GM06990 (cell line): ENCODE data around the gene CSRP1.

ENCODE experiments used
- DNase-seq: peaks from one replicate; pipeline ENCODE4 v3.0.0-alpha.2; 2011; ENCODE audit not compliant: insufficient read length; ENCODE audit errors: extremely low read depth
- H3K27me3 ChIP-seq: replicated peaks from 2 replicates; pipeline ENCODE4 v1.6.0; 2011; ENCODE audit warnings: low read length; ENCODE audit not compliant: control insufficient read depth, insufficient read depth
- H3K36me3 ChIP-seq: 2 replicates; pipeline ENCODE4 v1.5.1; 2011; ENCODE audit warnings: low read length; ENCODE audit not compliant: control insufficient read depth, insufficient read depth
- H3K4me3 ChIP-seq: replicated peaks from 2 replicates; pipeline ENCODE4 v1.5.1; 2011; ENCODE audit warnings: low read depth, mild to moderate bottlenecking, control low read depth, low read length
- TF ChIP-seq, protein P1 (sequence below): IDR thresholded peaks from 2 replicates; pipeline ENCODE4 v1.5.1; 2011; ENCODE audit warnings: low read length, control low read depth, mild to moderate bottlenecking, inconsistent platforms; ENCODE audit not compliant: insufficient read depth, poor library complexity, severe bottlenecking

CSRP1 gene

DNA sequence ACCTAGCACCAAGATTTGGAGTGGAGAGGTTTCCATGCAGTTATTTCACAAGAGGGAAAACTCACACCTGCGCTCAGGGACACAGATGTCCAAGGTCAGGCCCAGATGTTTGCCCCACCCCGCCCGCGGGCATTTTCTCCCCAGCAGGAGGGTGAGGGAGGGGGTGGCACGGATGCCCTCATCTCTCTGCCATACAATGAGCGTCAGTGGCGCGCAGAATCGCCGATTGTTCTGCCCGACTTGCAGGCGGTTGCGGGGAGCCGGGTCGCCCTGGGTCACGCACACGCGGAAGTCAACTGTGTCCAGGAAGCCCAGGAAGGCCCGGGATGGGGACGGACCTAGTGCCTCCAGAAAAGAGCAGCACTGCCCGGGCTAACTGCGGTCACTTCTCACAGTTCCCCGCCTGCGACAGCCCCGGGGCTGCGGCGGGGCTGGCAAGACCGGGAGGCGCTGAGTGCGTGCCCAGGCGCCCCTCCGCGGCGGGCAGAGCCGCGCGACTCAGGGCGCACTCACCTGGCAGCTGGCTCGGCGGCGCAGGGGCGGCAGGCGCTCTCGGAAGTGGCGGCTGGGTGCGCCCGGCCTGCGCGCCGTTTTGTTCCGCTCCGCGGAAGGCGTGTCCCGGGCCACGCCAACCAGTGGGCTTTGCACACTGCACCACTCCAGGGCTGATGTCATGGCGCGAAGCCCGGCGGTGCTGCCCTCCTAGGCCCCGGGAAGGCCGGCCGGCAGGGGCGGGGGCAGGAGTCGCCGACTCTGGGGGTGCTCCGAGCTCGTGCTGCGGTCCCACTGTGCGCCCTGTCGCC, at the start of gene CSRP1:
CSRP1 (minus strand) TSS at position 567 of the 803 bp plus-strand sequence. CDS start 10,820 bp downstream, outside the sequence.
- peak within 1 kb of the TSS; percentile 84 for H3K4me3 ChIP-seq
- peaks cover 3% of the 10 kb centered on the region; the same call in 1 of the 2 replicates for H3K36me3 ChIP-seq
- DNase-seq, result peak; percentile 89
- no peaks in the 10 kb centered on the region for H3K27me3 ChIP-seq
- TF ChIP-seq, protein P1, sequence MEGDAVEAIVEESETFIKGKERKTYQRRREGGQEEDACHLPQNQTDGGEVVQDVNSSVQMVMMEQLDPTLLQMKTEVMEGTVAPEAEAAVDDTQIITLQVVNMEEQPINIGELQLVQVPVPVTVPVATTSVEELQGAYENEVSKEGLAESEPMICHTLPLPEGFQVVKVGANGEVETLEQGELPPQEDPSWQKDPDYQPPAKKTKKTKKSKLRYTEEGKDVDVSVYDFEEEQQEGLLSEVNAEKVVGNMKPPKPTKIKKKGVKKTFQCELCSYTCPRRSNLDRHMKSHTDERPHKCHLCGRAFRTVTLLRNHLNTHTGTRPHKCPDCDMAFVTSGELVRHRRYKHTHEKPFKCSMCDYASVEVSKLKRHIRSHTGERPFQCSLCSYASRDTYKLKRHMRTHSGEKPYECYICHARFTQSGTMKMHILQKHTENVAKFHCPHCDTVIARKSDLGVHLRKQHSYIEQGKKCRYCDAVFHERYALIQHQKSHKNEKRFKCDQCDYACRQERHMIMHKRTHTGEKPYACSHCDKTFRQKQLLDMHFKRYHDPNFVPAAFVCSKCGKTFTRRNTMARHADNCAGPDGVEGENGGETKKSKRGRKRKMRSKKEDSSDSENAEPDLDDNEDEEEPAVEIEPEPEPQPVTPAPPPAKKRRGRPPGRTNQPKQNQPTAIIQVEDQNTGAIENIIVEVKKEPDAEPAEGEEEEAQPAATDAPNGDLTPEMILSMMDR, result no peak

DNA sequence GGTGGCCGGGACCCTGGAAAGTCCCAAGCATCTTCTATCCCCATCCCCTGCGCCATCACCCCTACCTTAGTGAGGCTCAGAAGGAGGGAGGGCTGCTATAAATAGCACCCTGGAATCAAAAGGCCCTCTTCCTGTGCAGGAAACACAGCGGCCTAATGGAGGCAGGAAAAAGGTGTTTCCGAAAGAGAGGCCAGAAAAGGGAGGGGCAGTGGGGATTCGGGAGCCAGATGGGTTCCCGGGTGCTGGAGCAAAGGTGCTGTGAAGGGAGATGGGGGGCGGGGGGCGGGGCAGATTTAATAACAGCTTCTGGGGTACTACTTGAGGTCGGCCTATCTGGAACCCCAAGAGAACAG, 48.6 kb upstream of the CSRP1 start:
- TF ChIP-seq, protein P1, result no peak
- H3K4me3 ChIP-seq, result no peak overlapping the region
- no peak for DNase-seq

DNA sequence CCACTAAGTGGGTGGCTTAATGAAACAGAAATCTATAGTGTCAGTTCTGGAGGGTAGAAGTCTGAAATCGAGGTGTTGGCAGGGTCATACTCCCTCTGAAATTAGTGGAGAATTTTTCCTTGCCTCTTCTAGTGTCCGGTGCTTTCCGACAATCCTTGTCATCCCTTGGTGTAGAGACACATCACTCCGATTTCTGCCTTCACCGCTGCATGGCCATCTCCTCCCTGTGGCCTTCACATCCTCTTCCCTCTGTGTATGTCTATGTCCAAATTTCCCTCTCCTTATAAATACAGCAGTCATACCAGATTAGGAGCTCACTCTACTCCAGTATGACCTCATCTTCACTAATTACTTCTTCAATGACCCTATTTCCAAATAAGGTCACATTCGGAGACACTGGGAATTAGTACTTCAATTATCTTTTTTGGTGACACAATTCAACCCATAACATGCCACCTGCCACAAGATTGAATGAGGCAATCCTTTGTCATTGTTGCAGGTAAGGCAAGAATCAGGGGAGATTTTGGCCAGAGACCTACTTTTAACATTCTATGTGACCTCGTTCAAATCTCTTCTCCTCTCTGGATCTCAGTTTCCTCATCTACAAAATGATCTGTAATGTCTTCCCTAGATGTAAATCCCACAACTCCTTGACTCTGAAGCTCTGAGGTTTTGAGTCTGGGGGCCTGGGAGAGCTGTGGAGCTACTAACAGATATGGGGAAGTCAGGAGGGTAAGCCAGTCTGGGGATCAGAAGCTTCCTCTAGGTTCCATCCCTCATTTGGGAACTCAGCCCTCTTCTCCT, 48.1 kb upstream of the CSRP1 start:
- H3K4me3 ChIP-seq, result no peak overlapping the region

More for the DNA sequence above, 48.6 kb upstream of the CSRP1 start:
- Histone ChIP-seq H3K36me3 (no peaks in the 10 kb centered on the region), H3K27me3 (no peaks in the 10 kb centered on the region; the same call in 1 of the 2 replicates)

DNA sequence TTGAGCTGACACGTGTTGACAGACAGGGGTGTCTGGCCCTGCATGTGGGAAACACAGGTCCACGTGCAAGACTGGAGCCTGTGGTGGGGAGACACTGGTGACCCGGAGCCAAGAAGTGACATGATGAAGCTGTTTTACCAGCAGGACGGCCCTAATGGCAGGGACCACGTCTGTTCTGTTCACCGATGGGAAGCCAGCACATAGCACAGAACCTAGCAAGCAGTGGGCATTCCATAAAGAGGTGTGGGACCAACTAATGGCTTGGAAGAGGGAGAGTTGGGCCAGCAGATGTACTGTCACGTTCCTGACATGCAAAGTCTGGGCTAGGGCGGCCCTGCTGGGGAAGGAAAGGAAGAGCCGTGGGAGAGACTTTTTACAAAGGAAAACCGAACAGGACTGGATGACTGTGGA, 47.3 kb upstream of the CSRP1 start:
- Histone ChIP-seq H3K4me3 (no peak overlapping the region), H3K36me3 (no peaks in the 10 kb centered on the region), H3K27me3 (no peaks in the 10 kb centered on the region; the same call in 1 of the 2 replicates)
- TF ChIP-seq, protein P1, result no peak
- DNase-seq, result no peak

More for the DNA sequence above, 48.1 kb upstream of the CSRP1 start:
- Histone ChIP-seq H3K36me3 (no peaks in the 10 kb centered on the region), H3K27me3 (no peaks in the 10 kb centered on the region; the same call in 1 of the 2 replicates)
- DNase-seq, result no peak
- TF ChIP-seq, protein P1, result no peak

DNA sequence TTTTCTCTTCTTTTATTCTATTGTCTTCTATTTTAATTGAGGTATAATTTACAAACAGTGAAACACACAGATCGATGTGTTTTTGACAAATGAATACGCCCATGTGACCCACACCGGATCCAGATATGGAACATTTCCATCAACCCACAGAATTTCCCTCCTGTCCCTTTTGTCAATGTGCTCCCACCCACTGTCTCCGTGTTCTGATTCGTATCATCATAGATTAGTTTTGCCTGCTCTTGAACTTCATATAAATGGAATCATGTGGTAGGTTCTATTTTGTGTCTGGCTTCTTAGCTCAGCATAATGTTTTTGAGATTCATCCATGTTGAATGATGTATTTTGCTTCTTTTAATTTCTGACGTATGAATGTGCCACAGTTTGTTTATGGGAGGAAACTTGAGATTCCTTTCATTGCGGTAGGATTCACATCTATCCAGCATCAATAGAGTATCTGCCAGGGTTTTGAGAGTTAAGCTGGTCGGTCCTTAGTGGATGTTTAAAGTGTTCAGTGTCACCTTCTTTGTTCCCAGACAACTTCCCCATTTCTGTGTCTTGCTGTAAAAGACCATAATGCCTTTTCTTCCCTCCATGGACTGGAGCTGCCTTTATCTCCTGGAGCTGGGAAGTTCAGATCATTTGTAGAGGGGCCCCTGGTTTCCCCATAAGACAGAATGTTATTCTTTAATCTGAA, 46.7 kb upstream of the CSRP1 start:
- TF ChIP-seq, protein P1, result no peak
- Histone ChIP-seq H3K27me3 (no peaks in the 10 kb centered on the region; the same call in 1 of the 2 replicates), H3K4me3 (no peak overlapping the region), H3K36me3 (no peaks in the 10 kb centered on the region)
- no peak for DNase-seq
